K562 (cell line): ENCODE data around the gene LRRIQ4. TPM values are rescaled to one million over a fixed set of nuclear protein-coding genes. Genes with fewer than 3 reads are reported as not detected.
A peak's percentile ranks its signal among the peaks of the same experiment; 100 is the strongest.

ENCODE experiments used
- ATAC-seq: fragments of 200-7000 bp; cut with Tn5 transposase; 3 replicates; pipeline ENCODE4 v1.9.1; 2020; ENCODE audit warnings: moderate library complexity
- BruUV-seq: library from RNA; stranded (reverse); fragments of 400-500 nt; replicated peaks from 2 replicates; lab custom pipeline; 2021; lab: Mats Ljungman, UMichigan
- CTCF ChIA-PET: fragments of 300-600 bp; formaldehyde crosslinking; extraction: SDS; loops from one replicate; lab custom pipeline; 2021; ENCODE audit warnings: low intra/inter-chr PET ratio; lab: Yijun Ruan, JAX
- POLR2A ChIA-PET: fragments of 300-600, 350-650 bp; sonication (Branson Sonifier 250); formaldehyde crosslinking; extraction: SDS; loops from one replicate; lab custom pipeline; 2021; ENCODE audit warnings: antibody characterized with exemption, inconsistent platforms; lab: Yijun Ruan, JAX
- DNase-seq, 4 experiments: peaks; one replicate each; pipeline versions ENCODE4 v3.0.0 to v3.0.0-alpha.2; 2011 to 2018; ENCODE audit warnings: low spot score in 3 of 4, mixed read lengths in 3 of 4; ENCODE audit errors: extremely low read depth in 1 of 4
- FAIRE-seq: peaks from 2 replicates; lab custom pipeline; 2011; peaks lifted over from hg19 to GRCh38; lab: Jason Lieb, UNC
- H2AFZ ChIP-seq: 2 replicates; pipeline ENCODE4 v1.6.0; 2011; ENCODE audit warnings: low read depth, low read length, control low read depth, inconsistent platforms
- H3K27ac ChIP-seq: fragments of 200-600 bp; 3 replicates; pipeline ENCODE4 v1.8.0; 2011; ENCODE audit warnings: low read depth, mild to moderate bottlenecking, control low read depth, inconsistent platforms, low read length, moderate library complexity, mixed read lengths; ENCODE audit errors: extremely low read depth
- H3K27me3 ChIP-seq, 2 experiments: fragments of 300-600 bp in 1 of 2; 2 replicates in 1 of 2; 3 replicates in 1 of 2; pipeline versions ENCODE4 v1.6.0 to v1.8.0; 2011; ENCODE audit warnings: inconsistent platforms in 2 of 2, low read length in 2 of 2, mild to moderate bottlenecking in 1 of 2, mixed read lengths in 1 of 2, moderate library complexity in 1 of 2; ENCODE audit not compliant: control insufficient read depth in 2 of 2, insufficient read depth in 2 of 2
- H3K36me3 ChIP-seq: fragments of 300-600 bp; 3 replicates; pipeline ENCODE4 v1.8.0; 2011; ENCODE audit warnings: mild to moderate bottlenecking, low read length, inconsistent platforms; ENCODE audit not compliant: control insufficient read depth, insufficient read depth
- H3K4me1 ChIP-seq, 2 experiments: fragments of 200-600 bp in 1 of 2; replicated peaks in 1 of 2; 2 replicates in 1 of 2; 3 replicates in 1 of 2; pipeline versions ENCODE4 v1.5.1 to v1.8.0; 2011; ENCODE audit warnings: inconsistent platforms in 2 of 2, low read length in 2 of 2, mild to moderate bottlenecking in 1 of 2, mixed read lengths in 1 of 2, moderate library complexity in 1 of 2; ENCODE audit not compliant: control insufficient read depth in 2 of 2, insufficient read depth in 2 of 2
- H3K4me2 ChIP-seq: 2 replicates; pipeline ENCODE4 v1.6.1; 2011; ENCODE audit warnings: low read length, control low read depth, inconsistent platforms, mixed read lengths; ENCODE audit not compliant: insufficient read depth
- H3K4me3 ChIP-seq: fragments of 200-600 bp; sonication (generic), shearing (Covaris generic); 2 replicates; pipeline ENCODE4 v1.5.1; 2016; ENCODE audit warnings: control low read depth, inconsistent platforms
- H3K79me2 ChIP-seq: fragments of 200-600 bp; 3 replicates; pipeline ENCODE4 v1.8.0; 2011; ENCODE audit warnings: low read length, inconsistent platforms; ENCODE audit not compliant: control insufficient read depth, insufficient read depth
- H3K9ac ChIP-seq, 2 experiments: 2 replicates each; pipeline versions ENCODE4 v1.6.0 to v1.6.1; 2011; ENCODE audit warnings: low read depth in 2 of 2, low read length in 2 of 2, control low read depth in 1 of 2, inconsistent platforms in 1 of 2, mild to moderate bottlenecking in 1 of 2, mixed read lengths in 1 of 2; ENCODE audit not compliant: insufficient read depth in 1 of 2
- H3K9me1 ChIP-seq: one replicate; pipeline ENCODE4 v1.6.0; 2011; ENCODE audit warnings: inconsistent platforms, mild to moderate bottlenecking, low read length, moderate library complexity; ENCODE audit not compliant: control insufficient read depth, insufficient read depth
- H3K9me3 ChIP-seq: replicated peaks from 2 replicates; pipeline ENCODE4 v1.5.1; 2011; ENCODE audit warnings: low read depth, low read length, inconsistent platforms; ENCODE audit not compliant: control insufficient read depth, insufficient read depth
- H4K20me1 ChIP-seq: replicated peaks from 2 replicates; pipeline ENCODE4 v1.6.1; 2011; ENCODE audit warnings: low read length, inconsistent platforms, mixed read lengths; ENCODE audit not compliant: control insufficient read depth, insufficient read depth
- C11orf30 ChIP-seq: fragments of 450-650 bp; IDR thresholded peaks from 2 replicates; pipeline ENCODE4 v1.6.1; 2016; ENCODE audit warnings: low read depth, mild to moderate bottlenecking
- MAFF ChIP-seq: IDR thresholded peaks from 2 replicates; pipeline ENCODE4 v1.6.1; 2012; ENCODE audit warnings: low read length, improper control_type of control experiment
- MAFG ChIP-seq: fragments of 450-650 bp; conservative IDR thresholded peaks from 2 replicates; pipeline ENCODE4 v1.6.1; 2016; ENCODE audit warnings: missing genetic modification characterization, missing compliant biosample characterization
- MAFK ChIP-seq: IDR thresholded peaks from 2 replicates; pipeline ENCODE4 v1.6.1; 2011; ENCODE audit warnings: low read length, improper control_type of control experiment
- NCOA2 ChIP-seq, 2 experiments: fragments of 450-650 bp; IDR thresholded peaks; 2 replicates each; pipeline ENCODE4 v1.6.1; 2018; ENCODE audit warnings: mild to moderate bottlenecking in 2 of 2, moderate library complexity in 1 of 2; ENCODE audit not compliant: partially characterized antibody in 2 of 2
- PTRF ChIP-seq: fragments of 450-650 bp; IDR thresholded peaks from 2 replicates; pipeline ENCODE4 v1.6.1; 2016; ENCODE audit warnings: mild to moderate bottlenecking, missing genetic modification characterization, missing compliant biosample characterization
- ZNF316 ChIP-seq: fragments of 450-650 bp; IDR thresholded peaks from 2 replicates; pipeline ENCODE4 v1.6.1; 2016
- WGBS: fragments of 100-300 bp; shearing (Covaris generic); methylation state at CpG from one replicate; pipeline ENCODE4 v1.1.6; 2016; ENCODE audit warnings: low coverage, mixed read lengths; ENCODE audit not compliant: insufficient coverage; ENCODE audit errors: missing lambda C conversion rate; 5-methylcytosine and 5-hydroxymethylcytosine counted together
- in situ Hi-C: fragments of 300-500 bp; cut with MboI; formaldehyde crosslinking; loops from 4 replicates; pipeline ENCODE4 v1.15.0; 2018; ENCODE audit warnings: inconsistent platforms, mixed read lengths
- intact Hi-C: fragments of 100-400 bp; cut with micrococcal nuclease; formaldehyde crosslinking; loops from 2 replicates; pipeline ENCODE4 v1.14.2; 2022
- polyA plus RNA-seq, 8 experiments: library from polyadenylated mRNA; depleted of rRNA in 4 of 8; stranded (reverse) in 5 of 8; unstranded in 3 of 8; fragments of >200 nt; fragmentation: Nextera tagmentation in 2 of 8; fragmentation: Illumina TruSeq in 1 of 8; extraction: Ambion mirVana in 2 of 8; extraction: Trizol in 1 of 8; gene quantifications; 2 replicates each; pipeline versions ENCODE4 v1.2.1 to v1.2.3, GENCODE V29; 2011 to 2014; ENCODE audit warnings: inconsistent platforms in 1 of 8, missing spikeins in 1 of 8
- total RNA-seq, 7 experiments: library from RNA; depleted of rRNA in 6 of 7; stranded (reverse); fragments of >200 nt in 6 of 7; fragmentation: Illumina TruSeq in 2 of 7; extraction: Trizol in 2 of 7; gene quantifications; 2 replicates each; pipeline versions ENCODE4 v1.2.1 to v1.2.3, GENCODE V29; 2011 to 2021; ENCODE audit warnings: low replicate concordance in 1 of 7
- TF ChIP-seq, protein P1 (sequence below), 2 experiments: fragments of 450-650 bp in 1 of 2; sonication (generic) in 1 of 2; formaldehyde crosslinking in 1 of 2; IDR thresholded peaks in 1 of 2; conservative IDR thresholded peaks in 1 of 2; 2 replicates each; pipeline versions ENCODE4 v1.6.1 to v1.8.1; 2016 to 2023; ENCODE audit warnings: mild to moderate bottlenecking in 2 of 2, moderate library complexity in 2 of 2, inconsistent platforms in 1 of 2, missing genetic modification reagents in 1 of 2

Gene LRRIQ4
- total and polyA plus RNA-seq, 9 of the 15 experiments (the other 6 are each of a cell fraction or from before 2014, with no cell fraction given) = not detected

DNA sequence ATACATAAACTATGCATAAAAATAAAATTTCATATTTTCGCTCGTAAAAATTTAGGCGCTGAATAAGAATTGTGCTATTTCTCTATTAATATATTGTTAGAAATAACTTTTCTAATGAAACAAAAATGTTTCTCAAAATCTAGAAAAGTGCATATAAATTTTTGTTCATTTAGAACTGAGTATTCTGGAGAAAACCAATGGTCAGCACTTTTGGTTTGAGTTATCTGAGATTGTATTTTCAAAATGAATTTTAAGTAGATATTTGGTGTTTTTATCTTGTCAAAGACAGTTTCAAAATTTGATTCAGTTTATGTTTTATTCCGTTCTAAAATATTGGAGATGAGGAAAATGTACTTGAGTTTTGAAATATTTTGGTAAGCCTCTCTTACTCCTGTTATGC is 25.6 kb upstream of the LRRIQ4 start:
- H3K27ac ChIP-seq = no peak overlapping the region
- H3K27me3 ChIP-seq = no peaks in the 10 kb centered on the region
- peaks cover 83% of the 10 kb centered on the region for H3K36me3 ChIP-seq
- H3K79me2 ChIP-seq = no peaks in the 10 kb centered on the region
- ATAC-seq (no peak), DNase-seq (no peak), FAIRE-seq (no peak)
- no peaks in the 10 kb centered on the region for H4K20me1 ChIP-seq
- no peak overlapping the region for H3K4me3 ChIP-seq
- CTCF ChIA-PET = interaction anchor here (0.5 kb wide), 1 partner anchor 957 kb away, joined by 3 read pairs; no protein-coding TSS in a partner anchor
- H3K4me1 ChIP-seq = no peaks in the 10 kb centered on the region; a peak in 1 of 5 replicates
- WGBS = 93% methylated on average over 4 of the region's 4 CpGs
- no peaks in the 10 kb centered on the region for H3K9me1 ChIP-seq
- peak; percentile 70 for TF ChIP-seq C11orf30
- TF ChIP-seq MAFF = peak; percentile 59
- no peak for TF ChIP-seq NCOA2 (IDR thresholded peaks at IDR 0.05; ENCODE audit: partially characterized antibody in 2 of 2)
- TF ChIP-seq MAFG (tag) = 0 out of 2 replicates have a peak, but pooled peaks have one; percentile 27
- TF ChIP-seq MAFK = peak; percentile 58; the same call in 1 of the 2 replicates
- TF ChIP-seq ZNF316 = peak; percentile 85
- H2AFZ ChIP-seq = no peak overlapping the region
- no peak overlapping the region for H3K4me2 ChIP-seq
- POLR2A ChIA-PET = no interaction called here
- intact Hi-C loops = no loop called here
- no peaks in the 10 kb centered on the region for H3K9me3 ChIP-seq
- H3K9ac ChIP-seq = no peak overlapping the region
- BruUV-seq = no TSS peak
- in situ Hi-C loops = no loop called here

DNA sequence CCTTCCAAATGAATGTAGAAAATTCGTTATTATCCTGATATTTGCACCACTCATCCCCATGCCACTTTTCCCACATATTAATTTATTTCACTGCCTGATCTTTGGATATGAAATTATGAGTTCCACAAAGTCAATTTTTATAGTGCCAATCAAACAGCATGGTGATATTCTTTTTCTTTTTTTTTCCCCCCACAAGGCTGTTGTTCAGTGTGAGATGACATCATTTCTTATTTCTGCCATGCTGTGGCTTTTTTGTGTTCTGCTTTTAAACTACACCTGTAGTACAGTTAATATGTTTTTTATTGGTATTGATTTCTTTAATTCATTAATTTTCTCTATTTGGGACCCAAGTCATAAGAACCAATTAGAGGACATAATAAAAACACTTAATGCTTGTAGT is 24.9 kb upstream of the LRRIQ4 start:
- H3K4me2 ChIP-seq = no peak overlapping the region
- no peak overlapping the region for H2AFZ ChIP-seq
- ChIA-PET POLR2A (no interaction called here), CTCF (no interaction called here)
- H3K9ac ChIP-seq = no peak overlapping the region
- H3K36me3 ChIP-seq = peaks cover 76% of the 10 kb centered on the region
- no peak overlapping the region for H3K4me3 ChIP-seq
- H3K27ac ChIP-seq = no peak overlapping the region
- BruUV-seq = no TSS peak
- 94% methylated on average over 1 of the region's 1 CpG for WGBS
- in situ Hi-C loops (no loop called here), intact Hi-C loops (no loop called here)
- FAIRE-seq (no peak), DNase-seq (no peak), ATAC-seq (no peak)
- no peaks in the 10 kb centered on the region for H3K27me3 ChIP-seq
- no peak for TF ChIP-seq PTRF (tag)
- TF ChIP-seq, protein P1, sequence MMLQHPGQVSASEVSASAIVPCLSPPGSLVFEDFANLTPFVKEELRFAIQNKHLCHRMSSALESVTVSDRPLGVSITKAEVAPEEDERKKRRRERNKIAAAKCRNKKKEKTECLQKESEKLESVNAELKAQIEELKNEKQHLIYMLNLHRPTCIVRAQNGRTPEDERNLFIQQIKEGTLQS (IDR thresholded peaks at IDR 0.05) = 0 out of 2 replicates have a peak, but pooled peaks have one; percentile 23
- TF ChIP-seq, protein P1 (CRISPR knock-in tag; conservative IDR thresholded peaks at IDR 0.05) = no peak
- no peaks in the 10 kb centered on the region for H3K9me1 ChIP-seq
- no peaks in the 10 kb centered on the region; a peak in 1 of 5 replicates for H3K4me1 ChIP-seq
- H4K20me1 ChIP-seq = no peaks in the 10 kb centered on the region
- H3K79me2 ChIP-seq = no peaks in the 10 kb centered on the region
- no peaks in the 10 kb centered on the region for H3K9me3 ChIP-seq
